T-cell (primary cell): Measurements from ENCODE around the gene NRG4. TPM values are rescaled to one million over a fixed set of nuclear protein-coding genes. Genes with fewer than 3 reads are reported as not detected.
"Not testable (repeated sequence)": the region's sequence is repeated elsewhere in the genome, so short reads cannot be mapped to it uniquely, and the experiment has no call there.

Source experiments
- ATAC-seq, 4 experiments: fragments of 200-7000 bp in 3 of 4; fragments of 150-1000 bp in 1 of 4; cut with Tn5 transposase; replicated peaks in 1 of 4; 1 replicate in 3 of 4; 2 replicates in 1 of 4; pipeline ENCODE4 v1.10.0; 2021; ENCODE audit warnings: moderate library complexity in 3 of 4, mild to moderate bottlenecking in 2 of 4, moderate number of reproducible peaks in 1 of 4
- CTCF ChIA-PET, 2 donors: fragments of 300-600 bp; sonication (Branson Sonifier 250); formaldehyde crosslinking; loops; one replicate each; lab custom pipeline; 2022; ENCODE audit warnings: antibody characterized with exemption in 2 of 2; lab: Charles Lee
- POLR2A ChIA-PET, 2 donors: fragments of 300-600 bp; sonication (Branson Sonifier 250); formaldehyde crosslinking; loops; one replicate each; lab custom pipeline; 2022; ENCODE audit warnings: antibody characterized with exemption in 2 of 2; lab: Charles Lee
- DNase-seq, 35 experiments: peaks; one replicate each; pipeline versions ENCODE4 v3.0.0 to v3.0.0-alpha.2; 2013 to 2023
- H3K27ac ChIP-seq: one replicate; pipeline ENCODE4 v1.5.1; 2013; ENCODE audit warnings: low read length
- H3K27me3 ChIP-seq, 2 experiments: replicated peaks in 1 of 2; 1 replicate in 1 of 2; 2 replicates in 1 of 2; pipeline versions ENCODE4 v1.6.1 to v1.7.0; 2013; ENCODE audit warnings: low read length in 1 of 2, mixed read lengths in 1 of 2; ENCODE audit not compliant: control insufficient read depth in 2 of 2, insufficient read depth in 2 of 2; ENCODE audit errors: extremely low read depth in 1 of 2
- H3K36me3 ChIP-seq, 2 donors: 1 replicate in 1 of 2; 2 replicates in 1 of 2; pipeline versions ENCODE4 v1.6.1 to v1.7.0; 2013; ENCODE audit warnings: low read length in 1 of 2; ENCODE audit not compliant: control insufficient read depth in 2 of 2, insufficient read depth in 1 of 2; ENCODE audit errors: extremely low read depth in 1 of 2
- H3K4me1 ChIP-seq, 2 experiments: 1 replicate in 1 of 2; 2 replicates in 1 of 2; pipeline versions ENCODE4 v1.6.1 to v1.7.0; 2013; ENCODE audit warnings: low read length in 2 of 2, mixed read lengths in 1 of 2; ENCODE audit not compliant: insufficient read depth in 2 of 2, control insufficient read depth in 1 of 2; ENCODE audit errors: extremely low read depth in 1 of 2
- H3K4me3 ChIP-seq, 2 donors: 1 replicate in 1 of 2; 2 replicates in 1 of 2; pipeline versions ENCODE4 v1.5.1 to v1.7.0; 2013; ENCODE audit warnings: mild to moderate bottlenecking in 2 of 2, low read length in 1 of 2, moderate library complexity in 1 of 2; ENCODE audit not compliant: control insufficient read depth in 1 of 2; ENCODE audit errors: extremely low read depth in 1 of 2
- H3K9me3 ChIP-seq: 2 replicates; pipeline ENCODE4 v1.7.0; 2013
- H3K27ac Mint-ChIP-seq, 2 donors: one replicate each; pipeline ENCODE4 v1.8.0; 2020 to 2021; ENCODE audit warnings: mild to moderate bottlenecking in 2 of 2, mixed read lengths in 2 of 2
- H3K27me3 Mint-ChIP-seq, 2 donors: one replicate each; pipeline ENCODE4 v1.8.0; 2021 to 2022; ENCODE audit warnings: mixed read lengths in 2 of 2
- H3K36me3 Mint-ChIP-seq: one replicate; pipeline ENCODE4 v1.8.0; 2021; ENCODE audit warnings: mixed read lengths
- H3K4me1 Mint-ChIP-seq, 3 donors: one replicate each; pipeline ENCODE4 v1.8.0; 2020 to 2022; ENCODE audit warnings: mixed read lengths in 3 of 3, mild to moderate bottlenecking in 1 of 3
- H3K4me3 Mint-ChIP-seq, 3 donors: one replicate each; pipeline ENCODE4 v1.8.0; 2020 to 2022; ENCODE audit warnings: mild to moderate bottlenecking in 3 of 3, mixed read lengths in 3 of 3, moderate library complexity in 3 of 3
- H3K9me3 Mint-ChIP-seq, 3 donors: one replicate each; pipeline ENCODE4 v1.8.0; 2020 to 2022; ENCODE audit warnings: mixed read lengths in 3 of 3
- WGBS: methylation state at CpG from one replicate; pipeline ENCODE4 v1.1.5; 2013; ENCODE audit warnings: missing lambda C conversion rate; ENCODE audit not compliant: insufficient coverage; 5-methylcytosine and 5-hydroxymethylcytosine counted together
- total RNA-seq, 35 experiments: library from RNA in 6 of 35; stranded (reverse) in 6 of 35; fragments of 120-200 nt in 1 of 35; gene quantifications; one replicate each; pipeline versions ENCODE4 v1.2.1 to v1.2.4 and lab custom pipeline; 2013 to 2026

NRG4 gene
- total RNA-seq, 5 donors from 2014 or later (not counting 1 experiment from before 2014, with no cell fraction given) = 0.06 to 0.20 (median 0.09) TPM; not detected in 2

DNA sequence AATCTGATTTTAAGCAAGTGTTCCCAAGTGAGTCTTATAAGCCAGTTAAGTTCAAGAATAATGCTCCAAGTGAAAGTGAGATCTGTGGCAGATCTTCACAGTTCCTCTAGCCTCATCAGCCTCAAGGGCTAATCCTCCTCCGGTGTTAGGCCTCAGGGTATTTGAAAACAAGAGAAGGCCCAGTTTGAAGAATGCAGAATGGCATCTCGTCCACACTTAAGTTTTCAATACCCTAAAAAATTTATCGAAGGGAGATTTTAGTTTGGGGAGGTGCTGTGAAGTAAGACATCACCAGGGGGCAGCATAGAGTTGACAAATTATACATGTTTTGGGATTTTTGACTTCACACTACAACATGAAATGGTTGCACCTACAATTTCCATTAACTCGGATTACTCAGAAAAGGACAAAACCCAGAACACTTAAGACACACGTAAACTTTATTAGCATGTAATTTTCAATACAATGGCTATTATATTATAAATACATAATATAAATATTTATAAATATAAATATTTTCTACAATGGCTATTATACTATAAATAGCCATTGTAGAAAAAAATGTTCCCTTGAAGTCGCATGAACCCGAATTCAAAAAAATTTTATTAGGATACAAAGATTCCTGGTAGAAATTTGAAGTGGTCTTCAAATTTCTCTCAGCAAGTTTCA, 45.2 kb upstream of the NRG4 start:
- CTCF ChIA-PET = interaction anchor here (0.8 to 4.5 kb wide), 5 partner anchors 33 to 94 kb away, joined by 3 to 29 read pairs (median 7); no protein-coding TSS in a partner anchor
- H3K27ac ChIP-seq = no peak overlapping the region
- H3K9me3 Mint-ChIP-seq = no peaks in the 10 kb centered on the region
- no peaks in the 10 kb centered on the region for H3K9me3 ChIP-seq
- H3K27ac Mint-ChIP-seq = no peak overlapping the region
- H3K36me3 ChIP-seq = no peaks in the 10 kb centered on the region
- H3K4me3 ChIP-seq = no peak overlapping the region
- peaks cover 14 to 18% of the 10 kb centered on the region in 2 experiments for H3K4me1 ChIP-seq
- ATAC-seq = peak in 1 of 4 experiments; percentile 34
- peaks cover 21 to 32% (median 23%) of the 10 kb centered on the region in 3 donors for H3K4me1 Mint-ChIP-seq
- no CpG with 5 or more reads among the region's 7 CpGs for WGBS
- POLR2A ChIA-PET = no interaction called here
- peaks cover 47 to 58% of the 10 kb centered on the region in 2 donors for H3K27me3 Mint-ChIP-seq
- DNase-seq = peak in 17 of 35 experiments; percentile 10 to 73 (median 31)
- no peaks in the 10 kb centered on the region for H3K36me3 Mint-ChIP-seq
- H3K4me3 Mint-ChIP-seq = peak overlapping the region in 1 of 3 donors; percentile 17
- peaks cover 14 to 38% of the 10 kb centered on the region in 2 experiments for H3K27me3 ChIP-seq

- DNase-seq (peak in 1 of 35 experiments; percentile 8), ATAC-seq (no peak)
- no CpG with 5 or more reads among the region's 3 CpGs for WGBS
- ChIA-PET POLR2A (no interaction called here), CTCF (interaction anchor here (0.6 to 1.4 kb wide), 6 partner anchors 8 to 94 kb away, joined by 3 to 10 read pairs (median 4); no protein-coding TSS in a partner anchor)
- Histone ChIP-seq H3K27ac (no peak overlapping the region), H3K4me3 (no peak overlapping the region), H3K4me1 (peaks cover 14 to 18% of the 10 kb centered on the region in 2 experiments), H3K9me3 (no peaks in the 10 kb centered on the region), H3K36me3 (no peaks in the 10 kb centered on the region), H3K27me3 (peaks cover 12 to 38% of the 10 kb centered on the region in 2 experiments)
- peaks cover 21 to 32% (median 23%) of the 10 kb centered on the region in 3 donors for H3K4me1 Mint-ChIP-seq
- H3K27me3 Mint-ChIP-seq = peaks cover 43 to 54% of the 10 kb centered on the region in 2 donors
- H3K27ac Mint-ChIP-seq = no peak overlapping the region
- no peaks in the 10 kb centered on the region for H3K36me3 Mint-ChIP-seq
- H3K4me3 Mint-ChIP-seq = peak overlapping the region in 1 of 3 donors; percentile 17
- no peaks in the 10 kb centered on the region for H3K9me3 Mint-ChIP-seq
Observed at GRCh38 chr15:76056931-76057330, 44.7 kb upstream of the NRG4 start.

- not testable (repeated sequence) for ATAC-seq
Observed at GRCh38 chr15:76054201-76054600, 42.0 kb upstream of the NRG4 start.

GRCh38 chr15:76038512-76038911, 26.3 kb upstream of the NRG4 start:
- CTCF ChIA-PET = no interaction called here
- DNase-seq = no peak
- Histone ChIP-seq H3K4me3 (no peak overlapping the region), H3K4me1 (no peaks in the 10 kb centered on the region), H3K27ac (no peak overlapping the region), H3K27me3 (peaks cover 0 to 18% of the 10 kb centered on the region in 2 experiments), H3K9me3 (no peaks in the 10 kb centered on the region), H3K36me3 (no peaks in the 10 kb centered on the region)
- POLR2A ChIA-PET = no interaction called here
- peaks cover 12% of the 10 kb centered on the region for H3K36me3 Mint-ChIP-seq
- peaks cover 27 to 41% of the 10 kb centered on the region in 2 donors for H3K27me3 Mint-ChIP-seq
- H3K4me1 Mint-ChIP-seq = no peaks in the 10 kb centered on the region
- no peak overlapping the region for H3K27ac Mint-ChIP-seq
- no peak for ATAC-seq
- WGBS = 94% methylated on average over 1 of the region's 1 CpG
- peaks cover 18 to 35% (median 19%) of the 10 kb centered on the region in 3 donors for H3K9me3 Mint-ChIP-seq
- H3K4me3 Mint-ChIP-seq = no peak overlapping the region

More at GRCh38 chr15:76054201-76054600, 42.0 kb upstream of the NRG4 start:
- H3K27ac ChIP-seq, POLR2A ChIA-PET, H3K27ac Mint-ChIP-seq, CTCF ChIA-PET, H3K4me3 ChIP-seq, DNase-seq, H3K4me3 Mint-ChIP-seq, H3K9me3 Mint-ChIP-seq, H3K36me3 ChIP-seq, H3K9me3 ChIP-seq, H3K36me3 Mint-ChIP-seq: not testable (repeated sequence)
- peaks cover 31 to 40% of the 10 kb centered on the region in 2 donors for H3K27me3 Mint-ChIP-seq
- Histone ChIP-seq H3K4me1 (peaks cover 8 to 13% of the 10 kb centered on the region in 2 experiments), H3K27me3 (peaks cover 7 to 25% of the 10 kb centered on the region in 2 experiments)
- peaks cover 15 to 21% (median 17%) of the 10 kb centered on the region in 3 donors for H3K4me1 Mint-ChIP-seq
- WGBS = 83% methylated on average over 3 of the region's 10 CpGs

DNA sequence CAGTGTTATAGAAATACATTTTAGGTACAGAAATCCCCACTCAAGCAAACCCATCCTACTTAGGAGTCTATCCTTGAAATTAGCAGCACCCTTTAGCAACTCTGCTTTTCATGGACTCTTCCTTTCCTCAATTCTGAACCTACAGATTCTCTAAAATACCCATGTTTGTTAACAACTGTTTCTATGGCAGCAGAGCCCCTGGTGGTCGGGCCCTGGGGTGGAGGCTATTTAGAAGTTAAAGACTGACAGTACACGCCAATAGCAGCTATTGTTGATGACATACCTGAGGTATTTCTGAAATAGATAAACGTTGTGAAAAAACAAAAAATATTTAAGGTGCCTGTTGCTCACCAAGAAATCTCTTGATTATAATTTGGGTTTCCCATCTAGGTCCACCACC, 23.4 kb upstream of the NRG4 start:
- WGBS = no CpG with 5 or more reads among the region's 3 CpGs

GRCh38 chr15:76034111-76034510, 21.9 kb upstream of the NRG4 start:
- no peak overlapping the region for H3K27ac Mint-ChIP-seq
- Histone ChIP-seq H3K27ac (no peak overlapping the region), H3K4me1 (no peaks in the 10 kb centered on the region), H3K36me3 (no peaks in the 10 kb centered on the region), H3K4me3 (no peak overlapping the region), H3K9me3 (no peaks in the 10 kb centered on the region), H3K27me3 (peaks cover 0 to 11% of the 10 kb centered on the region in 2 experiments)
- H3K4me1 Mint-ChIP-seq = no peaks in the 10 kb centered on the region
- no peak for DNase-seq
- POLR2A ChIA-PET = no interaction called here
- CTCF ChIA-PET = no interaction called here
- H3K27me3 Mint-ChIP-seq = peaks cover 3 to 10% of the 10 kb centered on the region in 2 donors
- no CpG with 5 or more reads among the region's 2 CpGs for WGBS
- no peaks in the 10 kb centered on the region for H3K36me3 Mint-ChIP-seq
- ATAC-seq = no peak
- H3K4me3 Mint-ChIP-seq = no peak overlapping the region
- peaks cover 0 to 4% (median 0%) of the 10 kb centered on the region in 3 donors for H3K9me3 Mint-ChIP-seq

More for the DNA sequence above, 23.4 kb upstream of the NRG4 start:
- Mint-ChIP-seq H3K4me3 (no peak overlapping the region), H3K4me1 (no peaks in the 10 kb centered on the region), H3K9me3 (peaks cover 0 to 14% (median 4%) of the 10 kb centered on the region in 3 donors), H3K36me3 (peaks cover 4% of the 10 kb centered on the region), H3K27me3 (peaks cover 9 to 23% of the 10 kb centered on the region in 2 donors), H3K27ac (no peak overlapping the region)
- Histone ChIP-seq H3K4me1 (no peaks in the 10 kb centered on the region), H3K4me3 (no peak overlapping the region), H3K9me3 (no peaks in the 10 kb centered on the region), H3K27me3 (peaks cover 0 to 16% of the 10 kb centered on the region in 2 experiments), H3K36me3 (no peaks in the 10 kb centered on the region), H3K27ac (no peak overlapping the region)
- ChIA-PET POLR2A (no interaction called here), CTCF (no interaction called here)
- ATAC-seq = no peak
- DNase-seq = no peak
